GM23338 (cell line): Measurements from ENCODE around the gene B3GALNT1. TPM values are rescaled to one million over a fixed set of nuclear protein-coding genes. Genes with fewer than 3 reads are reported as not detected.

Experiments used
- ATAC-seq: fragments of 200-7000 bp; cut with Tn5 transposase; 3 replicates; pipeline ENCODE4 v1.9.1; 2020
- DNase-seq: peaks from one replicate; pipeline ENCODE4 v3.0.0-alpha.2; 2015; ENCODE audit warnings: low spot score
- H2AFZ ChIP-seq: fragments of 200-600 bp; sonication (generic); 2 replicates; pipeline ENCODE4 v1.8.0; 2016; ENCODE audit warnings: antibody characterized with exemption, mild to moderate bottlenecking, moderate library complexity
- H3F3A ChIP-seq: fragments of 200-600 bp; sonication (generic); replicated peaks from 2 replicates; pipeline ENCODE4 v1.8.0; 2017; ENCODE audit warnings: antibody characterized with exemption, mixed run types, low read depth
- H3K27ac ChIP-seq: fragments of 200-600 bp; sonication (generic); 2 replicates; pipeline ENCODE4 v1.6.1; 2016; ENCODE audit warnings: low read depth
- H3K27me3 ChIP-seq: fragments of 200-600 bp; sonication (generic); 2 replicates; pipeline ENCODE4 v1.8.0; 2016; ENCODE audit warnings: mild to moderate bottlenecking, mixed run types, moderate library complexity; ENCODE audit not compliant: insufficient read depth
- H3K36me3 ChIP-seq: fragments of 200-600 bp; sonication (generic); 2 replicates; pipeline ENCODE4 v1.8.0; 2016; ENCODE audit warnings: mild to moderate bottlenecking; ENCODE audit not compliant: insufficient read depth
- H3K4me1 ChIP-seq: fragments of 200-600 bp; sonication (generic); 2 replicates; pipeline ENCODE4 v1.8.0; 2016; ENCODE audit warnings: mild to moderate bottlenecking, moderate library complexity; ENCODE audit not compliant: insufficient read depth
- H3K4me2 ChIP-seq: fragments of 200-600 bp; sonication (generic); 2 replicates; pipeline ENCODE4 v1.7.1; 2017; ENCODE audit warnings: mixed run types
- H3K4me3 ChIP-seq: fragments of 200-600 bp; sonication (generic); 2 replicates; pipeline ENCODE4 v1.6.1; 2016; ENCODE audit warnings: mixed run types
- H3K79me2 ChIP-seq: fragments of 200-600 bp; sonication (generic); replicated peaks from 2 replicates; pipeline ENCODE4 v1.8.0; 2017; ENCODE audit warnings: mild to moderate bottlenecking; ENCODE audit not compliant: insufficient read depth
- H3K9me2 ChIP-seq: fragments of 200-600 bp; sonication (generic); 2 replicates; pipeline ENCODE4 v1.8.0; 2017; ENCODE audit not compliant: insufficient read depth
- H4K20me1 ChIP-seq: fragments of 200-600 bp; sonication (generic); replicated peaks from 2 replicates; pipeline ENCODE4 v1.8.0; 2017; ENCODE audit warnings: mild to moderate bottlenecking; ENCODE audit not compliant: insufficient read depth
- H3K27ac Mint-ChIP-seq: 2 replicates; pipeline ENCODE4 v1.8.0; 2020; ENCODE audit warnings: inconsistent platforms, mild to moderate bottlenecking, moderate library complexity, mixed read lengths
- H3K27me3 Mint-ChIP-seq: 3 replicates; pipeline ENCODE4 v1.8.0; 2022; ENCODE audit warnings: low read depth, mild to moderate bottlenecking, moderate library complexity, mixed read lengths, inconsistent platforms; ENCODE audit not compliant: insufficient read depth, poor library complexity
- H3K36me3 Mint-ChIP-seq: 3 replicates; pipeline ENCODE4 v1.8.0; 2021; ENCODE audit warnings: low read depth, mild to moderate bottlenecking, inconsistent platforms, moderate library complexity, mixed read lengths
- H3K4me1 Mint-ChIP-seq: 3 replicates; pipeline ENCODE4 v1.8.0; 2020; ENCODE audit warnings: mild to moderate bottlenecking, inconsistent platforms, mixed read lengths
- H3K4me3 Mint-ChIP-seq: 3 replicates; pipeline ENCODE4 v1.8.0; 2021; ENCODE audit warnings: moderate library complexity, mild to moderate bottlenecking, inconsistent platforms, mixed read lengths
- H3K9me3 Mint-ChIP-seq: 3 replicates; pipeline ENCODE4 v1.8.0; 2020; ENCODE audit warnings: moderate library complexity, mild to moderate bottlenecking, inconsistent platforms, mixed read lengths
- EZH2 ChIP-seq: fragments of 200-600 bp; sonication (generic); IDR thresholded peaks from one replicate; pipeline ENCODE4 v1.8.0; 2017; ENCODE audit warnings: antibody characterized with exemption, mild to moderate bottlenecking, low read depth; ENCODE audit not compliant: unreplicated experiment
- EZH2phosphoT487 ChIP-seq: fragments of 200-600 bp; sonication (generic); IDR thresholded peaks from one replicate; pipeline ENCODE4 v1.8.1; 2018; ENCODE audit warnings: antibody characterized with exemption; ENCODE audit not compliant: unreplicated experiment
- JUNB ChIP-seq: IDR thresholded peaks from one replicate; pipeline ENCODE4 v1.6.1; 2016; ENCODE audit warnings: antibody characterized with exemption; ENCODE audit not compliant: unreplicated experiment
- POLR2AphosphoS5 ChIP-seq: IDR thresholded peaks from 2 replicates; pipeline ENCODE4 v1.6.1; 2016; ENCODE audit warnings: antibody characterized with exemption, low read depth
- ZNF331 ChIP-seq: fragments of 250-450 bp; sonication (Bioruptor Pico); IDR thresholded peaks from 2 replicates; pipeline ENCODE4 v1.5.0; 2020; ENCODE audit warnings: low read depth, mild to moderate bottlenecking, moderate library complexity
- polyA plus RNA-seq: library from polyadenylated mRNA; unstranded; fragments of >200 nt; fragmentation: Nextera tagmentation; extraction: Ambion mirVana; gene quantifications from 2 replicates; pipeline ENCODE4 v1.2.1, GENCODE V29; 2016
- total RNA-seq: library from RNA; depleted of rRNA; stranded (reverse); fragments of >200 nt; shearing (Covaris generic); gene quantifications from 2 replicates; pipeline ENCODE4 v1.2.3, GENCODE V29; 2014
- TF ChIP-seq, protein P1 (sequence below): fragments of 250-450 bp; sonication (Bioruptor Pico); IDR thresholded peaks from 2 replicates; pipeline ENCODE4 v1.5.0; 2020; ENCODE audit warnings: mild to moderate bottlenecking, moderate library complexity
- TF ChIP-seq, protein P2 (sequence below): IDR thresholded peaks from 2 replicates; pipeline ENCODE4 v1.6.1; 2016; ENCODE audit warnings: antibody characterized with exemption

The B3GALNT1 gene
- total and polyA plus RNA-seq, 2 experiments from 2014 or later, result 3.3 to 5.9 TPM

DNA sequence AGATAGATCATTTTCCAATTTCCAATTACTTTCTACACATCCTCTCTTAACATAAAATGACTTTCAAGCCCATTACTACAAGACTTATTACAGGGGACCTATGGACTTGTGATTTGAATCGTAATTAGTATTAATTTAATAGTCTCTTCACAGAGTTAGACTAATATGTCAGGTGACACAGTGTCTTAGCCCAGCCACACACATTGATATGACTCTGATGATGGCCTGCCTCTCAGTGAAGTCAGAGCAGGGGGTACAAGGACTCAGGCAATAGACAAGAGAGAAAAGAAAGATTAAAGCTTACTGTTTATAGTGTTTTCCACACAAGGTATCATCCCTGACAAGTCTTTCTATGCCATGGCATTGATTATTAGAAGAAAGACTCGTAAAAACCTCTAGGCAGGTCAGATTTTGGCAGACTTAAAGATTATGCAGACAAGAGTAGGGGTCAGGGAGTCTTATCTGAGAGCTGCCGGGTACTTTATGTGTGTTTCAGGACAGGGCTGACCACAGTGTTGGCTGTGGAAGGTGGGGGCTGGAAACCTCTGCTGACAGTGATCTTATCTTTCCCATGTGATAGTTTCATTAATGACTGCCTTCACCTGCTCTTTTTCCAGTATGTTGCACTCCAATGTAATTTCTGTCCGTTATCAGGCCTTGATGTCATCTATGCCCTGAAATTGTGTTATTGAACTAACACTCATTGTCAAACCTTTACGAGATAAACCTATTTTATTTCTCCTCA is 50.1 kb downstream of the B3GALNT1 start:
- H3K79me2 ChIP-seq, result no peaks in the 10 kb centered on the region
- Mint-ChIP-seq H3K27ac (peak overlapping the region; percentile 19; the same call in 1 of the 2 replicates), H3K27me3 (peaks cover 1% of the 10 kb centered on the region), H3K36me3 (no peaks in the 10 kb centered on the region), H3K4me1 (peaks cover 6% of the 10 kb centered on the region; the same call in 2 of the 3 replicates), H3K9me3 (no peaks in the 10 kb centered on the region), H3K4me3 (no peak overlapping the region)
- H3K36me3 ChIP-seq, result no peaks in the 10 kb centered on the region
- H3F3A ChIP-seq, result no peaks in the 10 kb centered on the region
- TF ChIP-seq EZH2 (no peak), ZNF331 (CRISPR knock-in tag) (no peak), POLR2AphosphoS5 (no peak), JUNB (no peak), EZH2phosphoT487 (no peak)
- TF ChIP-seq, protein P1, sequence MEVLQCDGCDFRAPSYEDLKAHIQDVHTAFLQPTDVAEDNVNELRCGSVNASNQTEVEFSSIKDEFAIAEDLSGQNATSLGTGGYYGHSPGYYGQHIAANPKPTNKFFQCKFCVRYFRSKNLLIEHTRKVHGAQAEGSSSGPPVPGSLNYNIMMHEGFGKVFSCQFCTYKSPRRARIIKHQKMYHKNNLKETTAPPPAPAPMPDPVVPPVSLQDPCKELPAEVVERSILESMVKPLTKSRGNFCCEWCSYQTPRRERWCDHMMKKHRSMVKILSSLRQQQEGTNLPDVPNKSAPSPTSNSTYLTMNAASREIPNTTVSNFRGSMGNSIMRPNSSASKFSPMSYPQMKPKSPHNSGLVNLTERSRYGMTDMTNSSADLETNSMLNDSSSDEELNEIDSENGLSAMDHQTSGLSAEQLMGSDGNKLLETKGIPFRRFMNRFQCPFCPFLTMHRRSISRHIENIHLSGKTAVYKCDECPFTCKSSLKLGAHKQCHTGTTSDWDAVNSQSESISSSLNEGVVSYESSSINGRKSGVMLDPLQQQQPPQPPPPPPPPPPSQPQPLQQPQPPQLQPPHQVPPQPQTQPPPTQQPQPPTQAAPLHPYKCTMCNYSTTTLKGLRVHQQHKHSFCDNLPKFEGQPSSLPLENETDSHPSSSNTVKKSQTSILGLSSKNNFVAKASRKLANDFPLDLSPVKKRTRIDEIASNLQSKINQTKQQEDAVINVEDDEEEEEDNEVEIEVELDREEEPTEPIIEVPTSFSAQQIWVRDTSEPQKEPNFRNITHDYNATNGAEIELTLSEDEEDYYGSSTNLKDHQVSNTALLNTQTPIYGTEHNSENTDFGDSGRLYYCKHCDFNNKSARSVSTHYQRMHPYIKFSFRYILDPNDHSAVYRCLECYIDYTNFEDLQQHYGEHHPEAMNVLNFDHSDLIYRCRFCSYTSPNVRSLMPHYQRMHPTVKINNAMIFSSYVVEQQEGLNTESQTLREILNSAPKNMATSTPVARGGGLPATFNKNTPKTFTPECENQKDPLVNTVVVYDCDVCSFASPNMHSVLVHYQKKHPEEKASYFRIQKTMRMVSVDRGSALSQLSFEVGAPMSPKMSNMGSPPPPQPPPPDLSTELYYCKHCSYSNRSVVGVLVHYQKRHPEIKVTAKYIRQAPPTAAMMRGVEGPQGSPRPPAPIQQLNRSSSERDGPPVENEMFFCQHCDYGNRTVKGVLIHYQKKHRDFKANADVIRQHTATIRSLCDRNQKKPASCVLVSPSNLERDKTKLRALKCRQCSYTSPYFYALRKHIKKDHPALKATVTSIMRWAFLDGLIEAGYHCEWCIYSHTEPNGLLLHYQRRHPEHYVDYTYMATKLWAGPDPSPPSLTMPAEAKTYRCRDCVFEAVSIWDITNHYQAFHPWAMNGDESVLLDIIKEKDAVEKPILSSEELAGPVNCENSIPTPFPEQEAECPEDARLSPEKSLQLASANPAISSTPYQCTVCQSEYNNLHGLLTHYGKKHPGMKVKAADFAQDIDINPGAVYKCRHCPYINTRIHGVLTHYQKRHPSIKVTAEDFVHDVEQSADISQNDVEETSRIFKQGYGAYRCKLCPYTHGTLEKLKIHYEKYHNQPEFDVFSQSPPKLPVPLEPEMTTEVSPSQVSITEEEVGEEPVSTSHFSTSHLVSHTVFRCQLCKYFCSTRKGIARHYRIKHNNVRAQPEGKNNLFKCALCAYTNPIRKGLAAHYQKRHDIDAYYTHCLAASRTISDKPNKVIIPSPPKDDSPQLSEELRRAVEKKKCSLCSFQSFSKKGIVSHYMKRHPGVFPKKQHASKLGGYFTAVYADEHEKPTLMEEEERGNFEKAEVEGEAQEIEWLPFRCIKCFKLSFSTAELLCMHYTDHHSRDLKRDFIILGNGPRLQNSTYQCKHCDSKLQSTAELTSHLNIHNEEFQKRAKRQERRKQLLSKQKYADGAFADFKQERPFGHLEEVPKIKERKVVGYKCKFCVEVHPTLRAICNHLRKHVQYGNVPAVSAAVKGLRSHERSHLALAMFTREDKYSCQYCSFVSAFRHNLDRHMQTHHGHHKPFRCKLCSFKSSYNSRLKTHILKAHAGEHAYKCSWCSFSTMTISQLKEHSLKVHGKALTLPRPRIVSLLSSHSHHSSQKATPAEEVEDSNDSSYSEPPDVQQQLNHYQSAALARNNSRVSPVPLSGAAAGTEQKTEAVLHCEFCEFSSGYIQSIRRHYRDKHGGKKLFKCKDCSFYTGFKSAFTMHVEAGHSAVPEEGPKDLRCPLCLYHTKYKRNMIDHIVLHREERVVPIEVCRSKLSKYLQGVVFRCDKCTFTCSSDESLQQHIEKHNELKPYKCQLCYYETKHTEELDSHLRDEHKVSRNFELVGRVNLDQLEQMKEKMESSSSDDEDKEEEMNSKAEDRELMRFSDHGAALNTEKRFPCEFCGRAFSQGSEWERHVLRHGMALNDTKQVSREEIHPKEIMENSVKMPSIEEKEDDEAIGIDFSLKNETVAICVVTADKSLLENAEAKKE, result no peak
- TF ChIP-seq, protein P2, sequence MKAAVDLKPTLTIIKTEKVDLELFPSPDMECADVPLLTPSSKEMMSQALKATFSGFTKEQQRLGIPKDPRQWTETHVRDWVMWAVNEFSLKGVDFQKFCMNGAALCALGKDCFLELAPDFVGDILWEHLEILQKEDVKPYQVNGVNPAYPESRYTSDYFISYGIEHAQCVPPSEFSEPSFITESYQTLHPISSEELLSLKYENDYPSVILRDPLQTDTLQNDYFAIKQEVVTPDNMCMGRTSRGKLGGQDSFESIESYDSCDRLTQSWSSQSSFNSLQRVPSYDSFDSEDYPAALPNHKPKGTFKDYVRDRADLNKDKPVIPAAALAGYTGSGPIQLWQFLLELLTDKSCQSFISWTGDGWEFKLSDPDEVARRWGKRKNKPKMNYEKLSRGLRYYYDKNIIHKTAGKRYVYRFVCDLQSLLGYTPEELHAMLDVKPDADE, result no peak
- H4K20me1 ChIP-seq, result no peaks in the 10 kb centered on the region
- no peak overlapping the region for H3K27ac ChIP-seq
- no peak overlapping the region for H2AFZ ChIP-seq
- no peak overlapping the region for H3K4me2 ChIP-seq
- no peak for DNase-seq
- no peak for ATAC-seq
- no peak overlapping the region for H3K4me3 ChIP-seq
- H3K4me1 ChIP-seq, result no peaks in the 10 kb centered on the region; the same call in 1 of the 2 replicates
- no peaks in the 10 kb centered on the region for H3K9me2 ChIP-seq
- H3K27me3 ChIP-seq, result no peaks in the 10 kb centered on the region
